T-helper 2 cell treated with Interferon-gamma antibody and Interleukin-4, amounts not matched to agents 5 μg/mL and 100 μg/mL, for 36 hours (primary cell): ENCODE measurements around the gene TRPM5.

Experiments
- DNase-seq: peaks from one replicate; pipeline ENCODE4 v3.0.0; 2021; ENCODE audit warnings: low spot score
- H3K27ac Mint-ChIP-seq: one replicate; pipeline ENCODE4 v1.8.0; 2021; ENCODE audit warnings: mild to moderate bottlenecking, mixed read lengths
- H3K27me3 Mint-ChIP-seq: one replicate; pipeline ENCODE4 v1.8.0; 2021; ENCODE audit warnings: low read depth, mixed read lengths
- H3K36me3 Mint-ChIP-seq: one replicate; pipeline ENCODE4 v1.8.0; 2021; ENCODE audit warnings: low read depth, mixed read lengths
- H3K4me1 Mint-ChIP-seq: one replicate; pipeline ENCODE4 v1.8.0; 2021; ENCODE audit warnings: low read depth, mixed read lengths
- H3K4me3 Mint-ChIP-seq: one replicate; pipeline ENCODE4 v1.8.0; 2022; ENCODE audit warnings: mild to moderate bottlenecking, moderate library complexity, mixed read lengths
- H3K9me3 Mint-ChIP-seq: one replicate; pipeline ENCODE4 v1.8.0; 2021; ENCODE audit warnings: mixed read lengths

Gene TRPM5

DNA sequence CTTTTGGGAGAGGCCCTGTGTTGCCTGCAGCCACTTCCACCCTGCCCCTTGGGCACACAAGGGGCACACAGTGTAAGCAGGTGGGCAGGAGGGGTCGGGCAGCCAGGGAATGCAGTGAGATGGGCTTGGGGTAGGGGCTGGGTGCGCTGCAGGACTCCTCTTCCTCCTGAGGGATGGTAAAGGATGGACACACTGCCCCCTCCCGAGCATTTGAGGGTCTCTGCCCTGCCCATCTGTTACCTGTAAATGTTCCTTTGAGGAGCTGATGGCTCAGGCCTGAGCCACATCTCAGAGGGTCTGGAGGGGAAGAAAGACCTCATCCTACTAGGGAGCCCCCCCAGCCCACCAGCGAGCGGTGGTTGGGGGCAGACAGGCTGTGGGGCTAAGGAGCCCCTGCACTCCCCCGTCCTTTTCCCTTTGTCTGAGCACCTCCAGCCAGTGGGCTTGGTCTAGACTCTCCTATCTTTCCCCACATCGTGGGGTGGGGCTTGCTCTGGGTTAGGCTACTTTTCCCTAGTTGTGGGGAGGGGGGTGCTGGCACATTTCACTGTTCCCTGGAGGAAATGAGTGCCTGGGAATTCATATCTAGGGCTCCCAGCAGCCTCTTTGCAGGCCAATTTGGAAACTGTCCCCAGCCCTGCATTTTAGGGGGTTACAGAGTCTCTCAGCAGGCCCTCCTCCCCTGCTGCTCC is 45.5 kb downstream of the TRPM5 start:
- Mint-ChIP-seq H3K36me3 (peaks cover 15% of the 10 kb centered on the region), H3K27me3 (no peaks in the 10 kb centered on the region)

DNA sequence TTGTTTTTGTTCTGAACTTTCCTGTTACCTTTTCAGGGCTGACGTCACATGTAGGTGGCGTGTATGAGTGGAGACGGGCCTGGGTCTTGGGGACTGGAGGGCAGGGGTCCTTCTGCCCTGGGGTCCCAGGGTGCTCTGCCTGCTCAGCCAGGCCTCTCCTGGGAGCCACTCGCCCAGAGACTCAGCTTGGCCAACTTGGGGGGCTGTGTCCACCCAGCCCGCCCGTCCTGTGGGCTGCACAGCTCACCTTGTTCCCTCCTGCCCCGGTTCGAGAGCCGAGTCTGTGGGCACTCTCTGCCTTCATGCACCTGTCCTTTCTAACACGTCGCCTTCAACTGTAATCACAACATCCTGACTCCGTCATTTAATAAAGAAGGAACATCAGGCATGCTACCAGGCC is 47.3 kb downstream of the TRPM5 start:
- Mint-ChIP-seq H3K4me1 (peaks cover 6% of the 10 kb centered on the region), H3K9me3 (no peaks in the 10 kb centered on the region), H3K27ac (no peak overlapping the region)

More for the DNA sequence above, 45.5 kb downstream of the TRPM5 start:
- DNase-seq: no peak
- H3K4me3 Mint-ChIP-seq: peak overlapping the region; percentile 86
- H3K27ac Mint-ChIP-seq: peak overlapping the region; percentile 88
- no peaks in the 10 kb centered on the region for H3K9me3 Mint-ChIP-seq
- H3K4me1 Mint-ChIP-seq: peaks cover 6% of the 10 kb centered on the region

GRCh38 chr11:2396471-2396870 is 47.8 kb downstream of the TRPM5 start:
- no peak for DNase-seq
- H3K4me1 Mint-ChIP-seq: peaks cover 5% of the 10 kb centered on the region
- H3K36me3 Mint-ChIP-seq: peaks cover 9% of the 10 kb centered on the region
- H3K27me3 Mint-ChIP-seq: no peaks in the 10 kb centered on the region
- H3K9me3 Mint-ChIP-seq: no peaks in the 10 kb centered on the region
- no peak overlapping the region for H3K27ac Mint-ChIP-seq
- no peak overlapping the region for H3K4me3 Mint-ChIP-seq

More for the DNA sequence above, 47.3 kb downstream of the TRPM5 start:
- DNase-seq: no peak
- Mint-ChIP-seq H3K27me3 (no peaks in the 10 kb centered on the region), H3K4me3 (no peak overlapping the region), H3K36me3 (peaks cover 9% of the 10 kb centered on the region)

GRCh38 chr11:2395856-2396255 is 48.5 kb downstream of the TRPM5 start:
- H3K4me3 Mint-ChIP-seq: no peak overlapping the region
- H3K4me1 Mint-ChIP-seq: peaks cover 3% of the 10 kb centered on the region

DNA sequence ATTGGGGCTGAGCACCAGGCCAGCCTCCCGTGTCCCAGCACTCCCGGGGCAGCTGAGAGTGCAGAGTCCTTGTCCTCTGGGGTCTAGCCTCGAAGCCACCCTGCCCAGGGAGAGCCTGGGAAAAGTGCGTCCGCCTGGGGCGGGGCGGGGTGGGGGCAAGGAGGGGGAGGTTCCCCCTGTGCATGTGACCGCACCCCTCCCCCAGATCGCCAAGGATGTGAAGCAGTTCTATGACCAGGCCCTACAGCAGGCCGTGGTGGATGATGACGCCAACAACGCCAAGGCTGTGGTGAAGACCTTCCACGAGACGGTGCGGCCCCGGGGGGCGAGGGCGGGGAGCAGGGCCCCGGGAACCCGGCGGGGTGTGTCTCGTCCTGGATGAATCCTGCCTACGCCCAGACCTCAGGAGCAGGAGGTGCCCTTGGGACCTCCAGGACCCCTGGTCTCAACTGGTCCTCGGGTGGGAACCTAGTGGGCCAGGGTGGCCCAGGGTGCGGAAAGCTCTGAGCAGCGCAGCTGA is 49.0 kb downstream of the TRPM5 start:
- no peak overlapping the region for H3K27ac Mint-ChIP-seq
- H3K9me3 Mint-ChIP-seq: no peaks in the 10 kb centered on the region
- H3K36me3 Mint-ChIP-seq: peaks cover 9% of the 10 kb centered on the region
- H3K27me3 Mint-ChIP-seq: no peaks in the 10 kb centered on the region
- peaks cover 3% of the 10 kb centered on the region for H3K4me1 Mint-ChIP-seq
- DNase-seq: no peak
- no peak overlapping the region for H3K4me3 Mint-ChIP-seq

More at GRCh38 chr11:2395856-2396255, 48.5 kb downstream of the TRPM5 start:
- H3K9me3 Mint-ChIP-seq: no peaks in the 10 kb centered on the region
- no peak overlapping the region for H3K27ac Mint-ChIP-seq
- DNase-seq: no peak
- H3K27me3 Mint-ChIP-seq: no peaks in the 10 kb centered on the region
- peaks cover 9% of the 10 kb centered on the region for H3K36me3 Mint-ChIP-seq

DNA sequence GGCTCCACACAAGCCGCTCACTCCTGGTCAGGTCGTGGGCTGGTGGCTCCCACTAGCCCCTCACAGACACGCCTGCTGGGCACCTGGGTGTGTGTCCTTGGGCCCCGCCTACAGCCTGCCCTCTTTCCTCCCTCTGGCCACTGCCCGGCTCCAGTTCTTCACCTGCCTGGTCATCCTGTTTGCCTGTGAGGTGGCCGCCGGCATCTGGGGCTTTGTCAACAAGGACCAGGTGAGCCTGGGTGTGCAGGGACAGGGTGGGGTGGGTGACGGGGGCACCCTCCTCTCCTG is 49.6 kb downstream of the TRPM5 start:
- Mint-ChIP-seq H3K36me3 (peaks cover 9% of the 10 kb centered on the region), H3K27me3 (no peaks in the 10 kb centered on the region), H3K27ac (no peak overlapping the region), H3K9me3 (no peaks in the 10 kb centered on the region), H3K4me3 (no peak overlapping the region), H3K4me1 (peaks cover 5% of the 10 kb centered on the region)
- no peak for DNase-seq
